Measurements from ENCODE around the gene CFTR. TPM values are rescaled to one million over a fixed set of nuclear protein-coding genes. Genes with fewer than 3 reads are reported as not detected.

CFTR gene
- total and polyA plus RNA-seq, 9 of the 15 experiments (the other 6 are each of a cell fraction or from before 2014, with no cell fraction given) = 0.20 TPM; not detected in 8

DNA sequence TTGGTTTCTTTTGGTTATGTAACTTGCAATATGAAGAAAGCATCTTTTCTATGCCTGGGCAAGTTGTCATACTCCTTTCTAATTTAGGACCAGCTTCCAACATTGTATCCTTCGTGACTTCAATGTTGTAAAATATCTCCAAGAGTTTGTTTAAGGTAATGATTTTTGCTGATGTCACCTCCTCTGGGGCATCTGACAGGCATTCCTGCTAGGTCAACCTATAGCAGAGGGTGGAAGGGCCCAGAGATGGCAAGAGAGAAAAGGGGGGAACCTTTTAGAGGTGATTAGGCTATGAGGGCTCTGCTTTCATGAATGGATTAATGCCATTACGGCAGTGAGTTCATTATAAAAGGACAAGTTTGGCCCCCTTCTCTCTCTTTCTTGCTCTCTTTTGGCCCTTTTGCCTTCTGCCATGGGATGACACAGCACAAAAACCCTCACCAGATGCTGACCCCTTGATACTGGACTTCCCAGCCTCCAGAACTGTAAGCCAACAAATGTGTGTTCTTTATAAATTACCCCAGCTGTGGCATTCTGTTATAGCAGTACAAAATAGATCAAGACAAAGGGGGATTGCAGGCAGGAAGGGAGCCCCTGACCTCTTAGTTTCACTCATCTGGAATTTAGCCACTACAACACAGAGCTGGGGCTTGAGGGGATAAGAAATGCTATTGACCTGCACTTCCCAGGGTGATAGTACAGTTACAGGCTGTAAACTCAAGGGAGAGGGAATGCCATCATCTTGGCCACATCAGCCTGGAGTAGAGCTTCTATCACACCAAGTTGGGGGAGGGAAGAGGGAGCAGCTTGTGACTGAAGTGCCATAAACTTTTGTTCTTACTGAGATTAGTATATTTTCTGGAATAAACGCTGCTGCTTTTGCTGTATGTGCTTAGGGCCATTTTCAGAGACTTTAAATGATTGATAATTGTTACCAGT is 195.9 kb downstream of the CFTR start (continued):
- TF ChIP-seq POLR2G (IDR thresholded peaks at IDR 0.05; ENCODE audit: low read depth, low read length) (no peak), BACH1 (tag; IDR thresholded peaks at IDR 0.05) (0 out of 2 replicates have a peak, but pooled peaks have one; percentile 45), HNRNPH1 (optimal IDR thresholded peaks at IDR 0.05; ENCODE audit: low read depth, low read length) (no peak), POLR3A (IDR thresholded peaks at IDR 0.05; ENCODE audit: borderline replicate concordance, extremely low read depth, insufficient read depth, insufficient read length) (no peak), PHB (CRISPR knock-in tag; IDR thresholded peaks at IDR 0.05) (no peak), RBM25 (IDR thresholded peaks at IDR 0.05; ENCODE audit: low read depth, low read length, severe bottlenecking) (no peak), MAFG (tag; conservative IDR thresholded peaks at IDR 0.05) (peak; percentile 87), ZNF717 (CRISPR knock-in tag; IDR thresholded peaks at IDR 0.05) (no peak)

DNA sequence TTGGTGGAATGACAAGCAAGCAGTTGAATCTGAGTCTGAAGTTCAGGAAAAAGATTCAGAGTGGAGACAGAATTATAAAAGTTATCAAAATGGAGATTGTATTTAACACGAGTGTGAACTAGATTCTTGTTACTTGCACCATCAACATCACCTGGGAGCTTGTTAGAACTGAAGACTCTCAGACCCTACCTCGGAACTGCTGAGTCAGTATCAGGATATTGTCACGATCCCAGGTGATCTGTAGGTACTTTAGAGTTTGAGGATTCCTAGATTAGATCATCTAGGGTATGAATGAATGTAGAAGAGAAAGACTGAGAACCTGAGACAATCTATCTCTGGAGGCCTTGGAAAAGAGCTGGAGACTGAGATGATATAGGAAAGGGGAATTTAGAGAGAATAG is 199.3 kb downstream of the CFTR start:
- ChIA-PET POLR2A (no interaction called here), CTCF (ENCODE audit: low intra/inter-chr PET ratio) (no interaction called here)
- BruUV-seq (replicated peaks) = no TSS peak
- DNase-seq (ENCODE audit: extremely low read depth in 1 of 4, low spot score in 3 of 4) (no peak), FAIRE-seq (no peak), ATAC-seq (no peak)
- no peak overlapping the region for H2AFZ ChIP-seq (ENCODE audit: low read depth, low read length)
- peaks cover 0 to 2% of the 10 kb centered on the region in 2 experiments; a peak in 1 of 5 replicates for H3K4me1 ChIP-seq (replicated peaks in 1 of 2; ENCODE audit: control insufficient read depth in 2 of 2, insufficient read depth in 2 of 2, low read length in 2 of 2)
- intact Hi-C loops (cut with micrococcal nuclease) (loop anchor here (10.0 kb wide), 1 partner anchor 426 kb away; no protein-coding TSS in a partner anchor), in situ Hi-C loops (cut with MboI) (no loop called here)
- H3K4me2 ChIP-seq (ENCODE audit: insufficient read depth, low read length) = no peak overlapping the region
- H3K9me1 ChIP-seq (ENCODE audit: control insufficient read depth, insufficient read depth, low read length) = no peaks in the 10 kb centered on the region
- peaks cover 0 to 7% of the 10 kb centered on the region in 2 experiments; a peak in 2 of 5 replicates for H3K27me3 ChIP-seq (ENCODE audit: control insufficient read depth in 2 of 2, insufficient read depth in 2 of 2, low read length in 2 of 2)
- no peak overlapping the region for H3K27ac ChIP-seq (ENCODE audit: extremely low read depth, low read depth, low read length)
- no peaks in the 10 kb centered on the region for H3K79me2 ChIP-seq (ENCODE audit: control insufficient read depth, insufficient read depth, low read length)
- 0% methylated on average over 3 of the region's 3 CpGs for WGBS (ENCODE audit: insufficient coverage, low coverage, missing lambda C conversion rate)
- no peaks in the 10 kb centered on the region for H4K20me1 ChIP-seq (replicated peaks; ENCODE audit: control insufficient read depth, insufficient read depth, low read length)
- no peak overlapping the region for H3K4me3 ChIP-seq
- H3K9ac ChIP-seq (ENCODE audit: insufficient read depth in 1 of 2, low read depth in 2 of 2, low read length in 2 of 2) = no peak overlapping the region
- no peaks in the 10 kb centered on the region for H3K9me3 ChIP-seq (replicated peaks; ENCODE audit: control insufficient read depth, insufficient read depth, low read depth, low read length)
- no peaks in the 10 kb centered on the region for H3K36me3 ChIP-seq (ENCODE audit: control insufficient read depth, insufficient read depth, low read length)
- TF ChIP-seq MEF2D (tag; conservative IDR thresholded peaks at IDR 0.05; ENCODE audit: low read depth) (no peak), POU5F1 (IDR thresholded peaks at IDR 0.05; ENCODE audit: borderline replicate concordance, low read depth, low read length, partially characterized antibody) (no peak), C11orf30 (IDR thresholded peaks at IDR 0.05; ENCODE audit: low read depth) (0 out of 2 replicates have a peak, but pooled peaks have one; percentile 30), HMG20B (CRISPR knock-in tag; IDR thresholded peaks at IDR 0.05) (no peak), MAFF (IDR thresholded peaks at IDR 0.05; ENCODE audit: low read length) (0 out of 2 replicates have a peak, but pooled peaks have one; percentile 19), THRAP3 (IDR thresholded peaks at IDR 0.05; ENCODE audit: borderline replicate concordance) (no peak), EHMT2 (IDR thresholded peaks at IDR 0.05) (no peak), NUFIP1 (IDR thresholded peaks at IDR 0.05; ENCODE audit: partially characterized antibody) (no peak), MAFG (tag; conservative IDR thresholded peaks at IDR 0.05) (peak; percentile 17; the same call in 1 of the 2 replicates), TCFL5 (CRISPR knock-in tag; conservative IDR thresholded peaks at IDR 0.05) (no peak), PRPF4 (IDR thresholded peaks at IDR 0.05; ENCODE audit: insufficient read depth, low read depth, low read length, poor library complexity, severe bottlenecking) (no peak), TCF7L2 (IDR thresholded peaks at IDR 0.05; ENCODE audit: low read depth, low read length) (no peak)
- TF ChIP-seq, protein P1, sequence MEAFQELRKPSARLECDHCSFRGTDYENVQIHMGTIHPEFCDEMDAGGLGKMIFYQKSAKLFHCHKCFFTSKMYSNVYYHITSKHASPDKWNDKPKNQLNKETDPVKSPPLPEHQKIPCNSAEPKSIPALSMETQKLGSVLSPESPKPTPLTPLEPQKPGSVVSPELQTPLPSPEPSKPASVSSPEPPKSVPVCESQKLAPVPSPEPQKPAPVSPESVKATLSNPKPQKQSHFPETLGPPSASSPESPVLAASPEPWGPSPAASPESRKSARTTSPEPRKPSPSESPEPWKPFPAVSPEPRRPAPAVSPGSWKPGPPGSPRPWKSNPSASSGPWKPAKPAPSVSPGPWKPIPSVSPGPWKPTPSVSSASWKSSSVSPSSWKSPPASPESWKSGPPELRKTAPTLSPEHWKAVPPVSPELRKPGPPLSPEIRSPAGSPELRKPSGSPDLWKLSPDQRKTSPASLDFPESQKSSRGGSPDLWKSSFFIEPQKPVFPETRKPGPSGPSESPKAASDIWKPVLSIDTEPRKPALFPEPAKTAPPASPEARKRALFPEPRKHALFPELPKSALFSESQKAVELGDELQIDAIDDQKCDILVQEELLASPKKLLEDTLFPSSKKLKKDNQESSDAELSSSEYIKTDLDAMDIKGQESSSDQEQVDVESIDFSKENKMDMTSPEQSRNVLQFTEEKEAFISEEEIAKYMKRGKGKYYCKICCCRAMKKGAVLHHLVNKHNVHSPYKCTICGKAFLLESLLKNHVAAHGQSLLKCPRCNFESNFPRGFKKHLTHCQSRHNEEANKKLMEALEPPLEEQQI (IDR thresholded peaks at IDR 0.05) = no peak
